ENCODE data around the gene TMCC2. TPM values are rescaled to one million over a fixed set of nuclear protein-coding genes. Genes with fewer than 3 reads are reported as not detected.
A peak's percentile ranks its signal among the peaks of the same experiment; 100 is the strongest.
"Not testable (repeated sequence)": the region's sequence is repeated elsewhere in the genome, so short reads cannot be mapped to it uniquely, and the experiment has no call there.

Gene TMCC2, protein sequence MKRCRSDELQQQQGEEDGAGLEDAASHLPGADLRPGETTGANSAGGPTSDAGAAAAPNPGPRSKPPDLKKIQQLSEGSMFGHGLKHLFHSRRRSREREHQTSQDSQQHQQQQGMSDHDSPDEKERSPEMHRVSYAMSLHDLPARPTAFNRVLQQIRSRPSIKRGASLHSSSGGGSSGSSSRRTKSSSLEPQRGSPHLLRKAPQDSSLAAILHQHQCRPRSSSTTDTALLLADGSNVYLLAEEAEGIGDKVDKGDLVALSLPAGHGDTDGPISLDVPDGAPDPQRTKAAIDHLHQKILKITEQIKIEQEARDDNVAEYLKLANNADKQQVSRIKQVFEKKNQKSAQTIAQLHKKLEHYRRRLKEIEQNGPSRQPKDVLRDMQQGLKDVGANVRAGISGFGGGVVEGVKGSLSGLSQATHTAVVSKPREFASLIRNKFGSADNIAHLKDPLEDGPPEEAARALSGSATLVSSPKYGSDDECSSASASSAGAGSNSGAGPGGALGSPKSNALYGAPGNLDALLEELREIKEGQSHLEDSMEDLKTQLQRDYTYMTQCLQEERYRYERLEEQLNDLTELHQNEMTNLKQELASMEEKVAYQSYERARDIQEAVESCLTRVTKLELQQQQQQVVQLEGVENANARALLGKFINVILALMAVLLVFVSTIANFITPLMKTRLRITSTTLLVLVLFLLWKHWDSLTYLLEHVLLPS
- 1 to 10 TPM; 1.3 to 7.2 (median 3.8) TPM for total RNA-seq

DNA sequence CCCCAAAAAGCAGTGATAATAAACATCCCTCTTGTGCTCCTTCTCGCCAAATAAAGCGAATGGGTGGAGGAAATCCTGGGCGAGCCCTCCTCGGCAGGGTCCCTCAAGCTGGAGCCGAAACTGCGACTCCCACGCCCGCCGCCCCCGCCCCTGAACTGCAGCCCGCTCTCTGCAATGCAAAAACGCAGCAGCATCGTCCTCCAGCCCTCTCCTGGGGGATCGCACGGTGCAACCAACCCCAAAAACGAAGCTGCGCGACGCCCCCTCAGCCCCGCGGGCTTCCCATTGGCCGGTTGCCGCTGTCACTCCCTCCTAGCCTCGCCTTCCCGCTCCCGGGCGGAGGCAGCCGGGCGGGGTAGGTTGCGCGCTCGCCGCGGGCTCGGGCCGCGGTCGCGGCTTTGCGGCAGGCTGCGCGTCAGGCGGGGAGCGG is at the start of gene TMCC2:
Gene TMCC2, plus strand, starts transcription at position 363 of the 430 bp plus-strand sequence. CDS start 619 bp downstream, outside the sequence.
- Histone ChIP-seq H3K9me3 (no peaks in the 10 kb centered on the region), H3K27me3 (no peaks in the 10 kb centered on the region), H3K4me1 (peaks cover 22 to 36% (median 30%) of the 10 kb centered on the region in 4 donors), H3K36me3 (no peaks in the 10 kb centered on the region), H3K4me3 (peak within 1 kb of the TSS; percentile 55 to 80 (median 70)), H3K27ac (peak within 1 kb of the TSS in 1 of 4 donors; percentile 56)
- peak; percentile 92 to 97 for ATAC-seq (ENCODE audit: low FRiP score in 2 of 2)
- 0 to 1% methylated on average over 6 to 25 of the region's 44 CpGs for WGBS, 2 donors
- DNase-seq: peak; percentile 86 to 97
- no peak for TF ChIP-seq EP300 (IDR thresholded peaks at IDR 0.05)
- TF ChIP-seq, protein P1, sequence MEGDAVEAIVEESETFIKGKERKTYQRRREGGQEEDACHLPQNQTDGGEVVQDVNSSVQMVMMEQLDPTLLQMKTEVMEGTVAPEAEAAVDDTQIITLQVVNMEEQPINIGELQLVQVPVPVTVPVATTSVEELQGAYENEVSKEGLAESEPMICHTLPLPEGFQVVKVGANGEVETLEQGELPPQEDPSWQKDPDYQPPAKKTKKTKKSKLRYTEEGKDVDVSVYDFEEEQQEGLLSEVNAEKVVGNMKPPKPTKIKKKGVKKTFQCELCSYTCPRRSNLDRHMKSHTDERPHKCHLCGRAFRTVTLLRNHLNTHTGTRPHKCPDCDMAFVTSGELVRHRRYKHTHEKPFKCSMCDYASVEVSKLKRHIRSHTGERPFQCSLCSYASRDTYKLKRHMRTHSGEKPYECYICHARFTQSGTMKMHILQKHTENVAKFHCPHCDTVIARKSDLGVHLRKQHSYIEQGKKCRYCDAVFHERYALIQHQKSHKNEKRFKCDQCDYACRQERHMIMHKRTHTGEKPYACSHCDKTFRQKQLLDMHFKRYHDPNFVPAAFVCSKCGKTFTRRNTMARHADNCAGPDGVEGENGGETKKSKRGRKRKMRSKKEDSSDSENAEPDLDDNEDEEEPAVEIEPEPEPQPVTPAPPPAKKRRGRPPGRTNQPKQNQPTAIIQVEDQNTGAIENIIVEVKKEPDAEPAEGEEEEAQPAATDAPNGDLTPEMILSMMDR (IDR thresholded peaks at IDR 0.05): peak in 2 of 6 experiments; percentile 13 to 23
- peak in 1 of 2 donors; percentile 67 for TF ChIP-seq POLR2AphosphoS5 (IDR thresholded peaks at IDR 0.05)
- peak in 1 of 4 donors; percentile 29 for TF ChIP-seq POLR2A (IDR thresholded peaks at IDR 0.05)

DNA sequence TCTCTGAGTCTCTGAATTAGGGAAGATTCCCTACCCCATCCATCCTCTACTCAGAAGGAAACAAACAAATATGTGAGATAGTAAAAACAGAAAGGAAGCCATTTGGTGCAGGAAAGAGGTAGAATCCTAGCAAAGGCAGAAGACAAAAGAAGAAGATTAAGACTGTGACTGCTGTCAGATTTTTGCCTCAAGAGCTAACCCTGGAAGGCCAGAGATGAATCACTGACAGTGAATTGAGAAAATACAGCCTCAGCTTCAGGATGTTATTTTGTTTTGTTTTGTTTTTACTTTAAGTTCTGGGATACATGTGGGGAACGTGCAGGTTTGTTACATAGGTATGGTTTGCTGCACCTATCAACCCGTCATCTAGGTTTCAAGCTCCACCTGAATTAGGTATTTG is 47.9 kb upstream of the TMCC2 start:
- no peak for ATAC-seq (ENCODE audit: low FRiP score in 2 of 2)
- Histone ChIP-seq H3K9me3 (no peaks in the 10 kb centered on the region), H3K36me3 (no peaks in the 10 kb centered on the region), H3K27ac (peak overlapping the region in 1 of 4 donors; percentile 48), H3K4me3 (no peak overlapping the region), H3K27me3 (no peaks in the 10 kb centered on the region), H3K4me1 (peaks cover 15 to 31% (median 23%) of the 10 kb centered on the region in 4 donors)
- TF ChIP-seq, protein P1 (IDR thresholded peaks at IDR 0.05): no peak
- TF ChIP-seq EP300 (IDR thresholded peaks at IDR 0.05) (no peak), POLR2A (IDR thresholded peaks at IDR 0.05) (no peak), POLR2AphosphoS5 (IDR thresholded peaks at IDR 0.05) (no peak)
- no peak for DNase-seq
- WGBS, 2 donors: 80 to 82% methylated on average over 2 of the region's 2 CpGs

DNA sequence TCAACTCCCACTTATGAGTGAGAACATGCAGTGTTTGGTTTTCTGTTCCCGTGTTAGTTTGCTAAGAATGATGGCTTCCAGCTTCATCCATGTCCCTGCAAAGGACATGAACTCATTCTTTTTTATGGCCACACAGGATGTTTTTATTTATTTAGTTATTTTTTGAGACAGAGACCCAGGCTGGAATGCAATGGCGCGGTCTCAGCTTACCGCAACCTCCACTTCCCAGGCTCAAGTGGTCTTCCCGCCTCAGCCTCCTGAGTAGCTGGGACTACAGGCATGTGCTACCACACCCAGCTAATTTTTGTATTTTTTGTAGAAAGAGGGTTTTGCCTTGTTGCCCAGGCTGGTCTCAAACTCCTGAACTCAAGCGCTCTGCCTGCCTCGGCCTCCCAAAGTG is 47.4 kb upstream of the TMCC2 start:
- Histone ChIP-seq H3K4me1 (peaks cover 15 to 26% (median 19%) of the 10 kb centered on the region in 4 donors), H3K27ac (peak overlapping the region in 1 of 4 donors; percentile 48)
- DNase-seq; ATAC-seq (ENCODE audit: low FRiP score in 2 of 2); H3K36me3 ChIP-seq; H3K4me3 ChIP-seq; H3K27me3 ChIP-seq; H3K9me3 ChIP-seq: not testable (repeated sequence)
- WGBS, 2 donors: 76 to 81% methylated on average over 7 of the region's 7 CpGs

DNA sequence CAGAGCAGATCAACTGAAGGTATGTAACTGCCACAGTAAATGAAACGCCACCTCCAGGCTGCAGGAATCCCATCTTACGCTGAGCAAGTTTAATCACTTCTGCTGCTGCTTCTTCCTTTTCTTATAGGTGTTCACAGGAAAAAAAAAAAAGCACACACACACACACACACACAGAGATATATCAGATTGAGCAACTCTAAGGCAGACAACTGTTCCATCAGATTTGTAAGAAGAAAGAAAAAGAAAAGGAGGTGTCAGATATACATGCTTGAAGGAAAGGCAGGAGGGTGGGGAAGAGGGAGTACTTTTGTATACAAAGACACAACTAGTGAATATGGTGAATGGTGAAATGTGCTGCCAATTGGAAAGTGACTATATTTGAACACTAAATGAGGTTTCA is 44.8 kb upstream of the TMCC2 start:
- TF ChIP-seq POLR2A (IDR thresholded peaks at IDR 0.05): no peak
- ATAC-seq (ENCODE audit: low FRiP score in 2 of 2): no peak
- no peaks in the 10 kb centered on the region for H3K9me3 ChIP-seq
- peaks cover 0 to 8% (median 0%) of the 10 kb centered on the region in 4 donors for H3K36me3 ChIP-seq
- H3K4me3 ChIP-seq: no peak overlapping the region
- no peaks in the 10 kb centered on the region for H3K27me3 ChIP-seq
- no peak for DNase-seq
- WGBS, 2 donors: 81 to 88% methylated on average over 2 of the region's 2 CpGs
- H3K27ac ChIP-seq: peak overlapping the region in 1 of 4 donors; percentile 53
- H3K4me1 ChIP-seq: peaks cover 19 to 23% (median 21%) of the 10 kb centered on the region in 4 donors

DNA sequence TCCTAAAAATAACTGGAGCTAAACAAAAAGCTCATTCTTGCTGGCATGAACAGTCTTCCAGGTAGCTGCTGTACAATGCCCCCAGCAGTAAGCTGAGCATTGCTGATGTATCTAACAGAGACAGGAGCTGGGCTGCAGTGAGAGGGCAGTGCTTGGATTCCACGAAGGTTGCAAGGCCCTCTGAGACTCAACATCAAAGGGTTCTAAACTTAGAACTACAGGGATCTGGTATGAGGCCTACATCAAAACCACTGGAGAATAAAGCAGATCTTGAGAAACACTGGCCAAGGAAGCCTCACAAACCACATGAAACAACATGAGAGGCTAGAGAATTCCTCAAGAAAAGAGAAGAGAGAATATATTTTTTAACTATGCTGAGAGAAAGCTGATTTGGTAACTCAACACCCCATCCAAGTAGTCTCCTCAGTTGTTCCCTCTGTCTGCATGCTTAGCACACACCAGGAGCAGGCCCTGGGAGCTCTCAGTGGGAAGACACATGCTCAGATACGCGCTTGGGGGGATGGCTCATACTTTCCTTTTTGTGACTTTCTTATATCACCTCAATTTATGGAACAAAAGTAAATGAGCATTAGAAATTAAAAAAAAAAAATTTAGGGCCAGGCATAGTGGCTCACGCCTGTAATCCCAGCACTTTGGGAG is 43.9 kb upstream of the TMCC2 start:
- Histone ChIP-seq H3K36me3 (peaks cover 0 to 8% (median 0%) of the 10 kb centered on the region in 4 donors), H3K9me3 (no peaks in the 10 kb centered on the region), H3K4me1 (peaks cover 23 to 29% (median 28%) of the 10 kb centered on the region in 4 donors), H3K27me3 (no peaks in the 10 kb centered on the region), H3K27ac (peak overlapping the region in 2 of 4 donors; percentile 53 to 58), H3K4me3 (no peak overlapping the region)
- ATAC-seq (ENCODE audit: low FRiP score in 2 of 2) (no peak), DNase-seq (no peak)
- WGBS, 2 donors: 60 to 63% methylated on average over 4 of the region's 4 CpGs
- TF ChIP-seq POLR2AphosphoS5 (IDR thresholded peaks at IDR 0.05) (no peak), POLR2A (IDR thresholded peaks at IDR 0.05) (no peak), EP300 (IDR thresholded peaks at IDR 0.05) (no peak)
- TF ChIP-seq, protein P1 (IDR thresholded peaks at IDR 0.05): no peak

Data from upper lobe of left lung (tissue), 6 donors.